HG03280 (cell line): ENCODE measurements around the gene KRTAP13-3.

Experiments used
- ATAC-seq: cut with Tn5 transposase; IDR thresholded peaks from one replicate; pipeline ENCODE4 v1.9.1; 2021; ENCODE audit warnings: mild to moderate bottlenecking, moderate library complexity; ENCODE audit not compliant: unreplicated experiment

KRTAP13-3 gene, protein sequence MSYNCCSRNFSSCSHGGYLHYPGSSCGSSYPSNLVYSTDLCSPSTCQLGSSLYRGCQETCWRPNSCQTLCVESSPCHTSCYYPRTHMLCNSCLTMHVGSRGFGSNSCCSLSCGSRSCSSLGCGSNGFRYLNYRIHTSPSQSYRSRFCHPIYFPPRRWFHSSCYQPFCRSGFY

DNA sequence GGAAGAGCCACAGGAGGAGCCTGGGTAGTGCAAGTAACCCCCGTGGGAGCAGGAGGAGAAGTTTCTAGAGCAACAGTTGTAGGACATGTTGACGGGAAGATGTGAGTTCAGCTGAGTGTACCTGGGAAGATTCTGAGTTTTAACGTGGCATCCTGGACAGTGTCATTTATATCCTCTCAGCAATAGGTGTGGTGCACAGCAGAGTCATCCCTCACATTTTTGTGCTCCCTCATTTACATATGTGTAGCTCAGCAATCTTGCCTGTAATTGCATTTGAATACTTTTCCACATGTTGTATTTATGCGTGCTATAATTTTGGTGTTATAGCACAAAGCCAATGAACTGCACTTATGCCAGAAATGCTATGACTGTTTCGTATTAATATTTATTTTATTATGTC lies at the start of gene KRTAP13-3:
Gene KRTAP13-3 (minus strand): TSS at position 101 of the 400 bp plus-strand sequence. CDS start 14 bp downstream, at position 87.
- no peak for ATAC-seq

DNA sequence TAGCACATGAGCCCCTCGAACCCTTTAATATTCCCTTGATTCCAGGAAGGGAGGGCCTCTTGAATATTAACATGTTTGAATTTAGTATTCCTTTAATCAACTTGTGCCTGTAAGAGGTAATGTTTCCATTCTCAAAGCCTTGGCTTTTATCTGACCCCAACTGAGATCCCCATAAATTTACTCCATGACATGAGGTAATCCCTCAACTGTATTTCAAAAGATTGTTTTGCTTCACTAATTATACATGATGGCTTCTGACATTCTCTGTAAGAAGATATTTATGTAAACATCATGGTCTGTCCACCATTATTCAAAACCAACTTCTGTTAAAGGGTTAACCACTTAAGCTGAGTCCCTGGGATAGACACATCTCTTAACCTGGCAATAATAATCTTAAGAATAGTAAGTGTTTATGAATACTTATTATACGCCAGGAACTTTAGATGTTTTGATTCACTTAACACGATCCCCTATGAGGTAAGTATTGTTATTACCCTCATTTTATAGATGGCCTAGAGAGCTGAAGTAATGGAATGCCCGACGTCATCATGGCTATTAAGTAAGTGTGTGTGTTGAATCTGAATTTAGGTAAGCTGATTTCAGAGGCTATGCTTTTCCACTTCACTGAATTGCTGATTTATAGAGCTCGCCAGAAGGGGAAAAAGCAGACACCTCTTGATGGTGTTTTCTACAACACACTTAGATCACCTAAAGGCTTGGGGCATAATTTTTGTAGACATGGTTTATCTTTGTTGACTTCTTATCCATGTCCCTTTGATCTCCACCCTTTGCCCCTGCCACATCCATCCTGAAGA lies 43.4 kb upstream of the KRTAP13-3 start:
- no peak for ATAC-seq

DNA sequence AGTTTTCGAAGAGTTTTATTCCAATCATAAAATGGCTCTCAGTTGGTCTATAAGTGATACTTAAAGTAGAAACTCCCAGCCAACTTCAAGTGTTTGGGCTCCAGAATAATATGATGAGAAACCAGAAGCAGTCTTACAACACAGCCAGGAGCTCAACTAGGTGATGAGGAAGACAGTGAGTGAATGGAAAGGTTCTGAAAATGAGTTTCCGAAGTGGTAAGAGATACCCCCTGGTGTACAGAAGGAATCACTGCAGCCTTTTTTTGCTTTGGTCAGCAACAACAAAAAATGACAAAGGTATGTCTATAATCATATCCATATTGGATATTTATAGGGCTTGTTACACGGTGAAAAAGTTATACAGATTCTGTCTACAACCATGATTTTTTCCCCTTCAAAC lies 38.0 kb upstream of the KRTAP13-3 start:
- no peak for ATAC-seq

DNA sequence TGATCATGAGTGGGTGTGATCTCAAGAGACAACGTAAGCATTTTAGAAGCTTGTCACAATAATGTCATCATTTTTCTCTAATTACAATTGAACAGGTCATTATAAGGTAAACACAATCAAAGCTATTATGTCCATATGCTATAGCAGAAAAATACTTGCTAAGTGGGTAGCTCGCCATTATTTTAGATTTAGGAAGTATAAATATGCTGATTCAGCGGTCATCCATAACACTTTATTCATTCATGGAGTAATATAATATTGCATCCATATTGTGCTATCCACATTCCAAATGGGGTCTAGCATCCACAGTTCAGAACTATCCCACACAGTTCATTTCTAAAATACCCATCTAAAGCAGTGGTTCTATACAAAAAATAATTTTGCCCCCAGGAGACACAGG lies 22.8 kb upstream of the KRTAP13-3 start:
- no peak for ATAC-seq

DNA sequence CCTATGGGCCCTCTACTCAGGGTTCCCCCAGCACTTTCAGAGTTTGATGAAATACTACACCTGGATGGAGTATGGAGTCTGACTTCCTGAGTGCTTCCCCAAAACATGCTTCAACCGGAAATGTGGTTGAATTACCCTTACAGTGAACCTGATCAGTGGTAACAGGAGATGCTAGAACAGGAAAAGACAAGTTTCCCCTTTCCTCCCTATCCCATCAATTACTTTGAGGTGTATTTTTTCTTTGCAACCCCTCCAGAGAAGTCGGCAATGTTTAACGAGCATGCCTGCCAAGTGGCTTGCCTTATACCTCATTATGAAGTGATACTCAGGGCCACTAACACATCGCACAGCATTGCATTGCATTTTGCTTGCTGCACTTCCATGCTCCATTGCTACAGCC lies 21.3 kb upstream of the KRTAP13-3 start:
- ATAC-seq = no peak

DNA sequence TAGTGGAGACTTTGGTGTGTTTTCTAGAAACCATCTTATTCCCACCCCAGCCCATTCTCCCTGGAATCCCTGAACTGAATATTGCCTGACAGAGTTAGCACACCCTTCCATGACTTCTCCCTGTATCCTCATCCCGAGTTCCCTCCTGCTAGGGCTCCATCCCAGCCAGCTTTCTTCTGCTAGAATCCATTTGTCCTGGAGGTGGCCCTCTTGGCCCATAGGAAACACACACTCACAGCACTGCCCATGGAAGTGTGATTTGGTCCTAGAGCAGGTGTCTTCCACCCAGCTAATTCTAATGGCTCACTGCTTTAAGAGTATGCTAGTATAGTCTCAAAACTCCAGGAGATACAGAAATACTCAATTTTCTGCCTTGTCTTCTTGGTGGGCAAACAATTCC lies 18.5 kb upstream of the KRTAP13-3 start:
- ATAC-seq = no peak

DNA sequence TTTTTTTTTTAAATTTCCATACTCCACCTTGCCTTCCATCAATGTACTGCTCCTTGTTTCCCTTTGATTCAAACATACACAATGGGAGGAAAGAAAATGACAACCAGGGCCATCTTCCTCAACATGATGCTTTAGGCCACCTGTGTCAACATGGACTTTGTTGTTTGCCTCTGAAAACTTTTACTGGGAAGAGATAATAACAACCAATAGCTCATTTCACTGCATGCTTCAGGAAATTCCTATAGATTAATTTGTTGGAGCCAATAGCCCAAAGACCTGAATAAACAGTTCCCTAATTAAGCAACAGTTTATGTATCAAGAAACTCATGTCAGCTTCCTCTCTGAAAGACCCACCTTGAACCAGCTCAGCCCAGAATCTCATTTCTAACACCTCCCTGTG lies 17.5 kb upstream of the KRTAP13-3 start:
- no peak for ATAC-seq

DNA sequence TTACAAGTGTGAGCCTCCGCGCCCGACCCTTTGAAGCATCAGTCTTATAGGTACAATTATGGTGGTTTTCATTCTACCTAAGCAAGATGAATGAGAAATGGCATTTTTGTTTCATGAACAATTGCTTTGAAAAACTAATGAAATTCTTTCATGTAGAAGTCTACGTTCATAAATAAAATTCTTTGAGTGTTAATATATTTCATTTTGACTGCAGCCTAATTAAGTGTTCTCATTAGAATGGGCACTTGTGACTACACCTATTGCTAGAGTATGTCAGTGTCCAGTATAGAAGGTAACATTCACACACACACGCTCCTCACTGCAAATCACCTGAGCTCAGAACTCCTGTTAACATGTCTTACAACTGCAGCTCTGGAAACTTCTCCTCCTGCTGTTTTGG lies 14.2 kb upstream of the KRTAP13-3 start, which contains the start of gene KRTAP15-1:
Gene KRTAP15-1 (plus strand): TSS at position 301 of the 400 bp plus-strand sequence. CDS start 53 bp downstream, at position 354.
- ATAC-seq = no peak

DNA sequence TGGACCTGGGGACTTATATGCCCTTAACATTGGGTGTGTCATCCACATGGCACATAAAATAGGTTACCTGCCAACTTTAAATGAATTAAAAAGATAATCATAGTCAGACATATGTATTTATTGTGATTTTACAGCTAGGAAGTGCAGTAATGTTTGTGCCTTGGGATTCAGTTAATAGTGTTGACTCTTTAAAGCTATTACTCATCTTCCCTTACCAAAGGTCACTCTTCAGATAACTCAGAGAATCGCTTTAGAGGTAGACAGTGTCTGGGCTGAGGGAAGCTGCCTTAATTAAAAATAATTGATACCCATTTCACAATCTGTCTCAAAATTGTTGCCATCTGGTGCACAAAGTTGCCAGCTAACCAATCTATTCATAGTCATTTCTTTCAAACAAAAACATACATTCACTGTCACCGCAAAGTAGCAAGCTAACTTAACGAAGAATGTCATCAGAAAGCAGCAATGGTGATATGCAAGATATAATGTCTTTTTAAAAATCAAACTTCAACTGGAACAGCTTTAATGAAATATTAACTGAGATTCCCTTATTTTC lies 11.4 kb upstream of the KRTAP13-3 start:
- ATAC-seq = no peak

DNA sequence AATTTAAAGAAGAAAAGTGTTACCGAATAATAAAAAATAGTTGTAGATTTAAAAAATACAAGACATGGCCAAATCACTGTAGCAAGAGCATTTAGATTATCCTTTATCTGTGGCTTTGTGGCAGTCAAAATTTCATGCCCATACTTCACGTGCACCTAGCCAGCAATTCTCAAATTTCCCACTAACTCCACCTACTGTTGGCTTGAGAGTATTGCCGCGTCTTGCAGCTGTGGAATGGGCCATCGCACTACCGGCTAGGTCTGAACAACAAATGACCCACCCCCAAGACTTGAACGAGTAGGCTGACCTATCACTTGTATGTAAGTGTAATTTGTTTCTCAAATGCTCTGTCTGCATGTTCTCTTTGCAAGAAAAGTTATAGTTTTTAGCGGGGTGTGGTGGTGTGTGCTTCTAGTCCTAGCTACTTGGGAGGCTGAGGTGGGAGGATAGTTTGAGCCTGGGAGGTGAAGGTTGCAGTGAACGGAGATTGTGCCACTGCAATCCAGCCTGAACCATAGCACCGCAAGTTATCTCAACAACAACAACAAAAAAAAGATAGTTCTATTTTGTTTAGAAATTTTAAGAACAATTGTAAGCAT lies 8.4 kb upstream of the KRTAP13-3 start:
- ATAC-seq = no peak

DNA sequence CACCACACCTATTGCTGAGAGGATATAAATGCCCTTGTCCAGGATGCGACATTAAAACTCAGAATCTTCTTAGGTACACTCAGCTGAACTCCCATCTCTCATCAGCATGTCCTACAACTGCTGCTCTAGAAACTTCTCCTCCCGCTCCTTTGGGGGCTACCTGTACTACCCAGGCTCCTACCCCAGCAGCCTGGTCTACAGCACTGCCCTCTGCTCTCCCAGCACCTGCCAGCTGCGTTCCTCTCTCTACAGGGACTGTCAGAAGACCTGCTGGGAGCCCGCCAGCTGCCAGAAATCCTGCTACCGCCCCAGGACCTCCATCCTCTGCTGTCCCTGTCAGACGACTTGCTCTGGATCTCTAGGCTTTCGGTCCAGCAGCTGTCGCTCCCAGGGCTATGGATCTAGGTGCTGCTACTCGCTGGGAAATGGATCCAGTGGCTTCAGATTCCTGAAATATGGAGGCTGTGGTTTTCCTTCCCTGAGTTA lies 4.5 kb upstream of the KRTAP13-3 start, which contains the start of gene KRTAP13-4:
Gene KRTAP13-4 (plus strand): TSS at position 51 of the 486 bp plus-strand sequence. CDS start 56 bp downstream, at position 107.
- no peak for ATAC-seq

DNA sequence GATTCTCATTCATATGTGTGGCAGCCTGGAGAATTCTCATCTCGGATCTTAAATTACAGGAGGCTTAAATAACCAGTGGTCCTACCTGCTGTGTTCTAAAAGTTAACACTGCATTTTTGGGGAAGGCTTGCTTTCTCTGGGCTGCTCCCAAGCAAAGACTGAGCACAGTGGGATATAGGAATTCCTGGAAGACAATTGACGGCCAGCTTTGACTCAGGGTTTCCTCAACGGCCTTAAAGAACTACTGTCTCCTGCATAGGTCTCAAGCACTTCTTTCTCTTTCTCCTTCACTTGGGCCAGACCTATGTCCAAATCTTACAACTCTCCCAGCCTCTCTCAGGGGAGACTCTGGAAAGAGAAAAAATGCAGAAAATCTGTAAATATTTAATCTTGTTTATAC lies 1.0 kb upstream of the KRTAP13-3 start:
- no peak for ATAC-seq

DNA sequence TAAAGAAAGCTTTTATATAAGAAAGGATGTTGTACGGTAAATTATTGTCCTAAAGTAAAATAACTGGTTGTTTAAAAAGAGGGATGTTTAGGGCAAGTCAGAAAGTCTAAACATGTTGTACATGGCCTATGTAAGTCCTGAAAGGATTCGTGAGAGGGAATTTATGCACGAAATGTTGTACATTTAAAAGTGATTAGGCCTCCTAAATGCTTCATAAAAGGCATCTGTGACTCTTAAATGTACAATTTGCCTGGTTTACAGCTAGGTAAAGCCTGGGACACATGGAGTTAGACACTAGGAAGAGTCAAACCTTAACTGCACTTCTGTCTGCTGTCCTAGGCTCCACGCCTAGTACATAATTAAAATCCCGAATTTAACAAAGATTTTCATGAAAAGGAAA lies 9.7 kb downstream of the KRTAP13-3 start:
- no peak for ATAC-seq

DNA sequence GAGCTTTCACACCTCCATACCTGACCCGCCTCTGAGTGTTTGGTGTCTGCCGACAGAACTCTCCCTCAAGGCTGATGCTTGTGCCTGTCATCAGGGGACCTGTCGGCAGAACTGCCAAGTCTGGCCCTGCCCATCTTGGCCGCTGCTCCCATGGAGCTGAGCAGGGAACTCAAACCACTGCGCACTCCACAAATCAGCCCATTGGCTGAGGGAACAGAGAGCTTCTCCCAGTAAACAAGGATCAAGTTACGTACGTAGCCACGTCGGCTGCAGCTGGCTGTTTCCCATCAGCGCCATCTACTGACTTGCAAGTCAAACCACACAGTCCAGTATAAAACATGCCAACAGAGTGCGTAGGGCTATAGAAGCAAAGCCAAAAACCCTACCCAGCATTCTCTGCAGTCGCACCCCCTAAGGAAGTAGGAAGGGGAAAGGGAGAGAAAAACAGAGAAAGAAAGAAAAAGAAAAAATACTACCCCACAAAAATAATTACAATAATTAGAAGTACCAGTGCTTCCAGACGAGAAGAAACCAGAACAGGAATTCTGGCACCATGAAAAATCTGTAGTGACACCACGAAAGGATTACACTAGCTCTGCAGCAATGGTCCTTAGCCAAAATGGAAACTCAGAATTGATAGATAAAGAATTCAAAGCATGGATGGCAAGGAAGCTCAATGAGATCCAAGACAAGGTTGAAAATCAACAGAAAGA lies 16.8 kb downstream of the KRTAP13-3 start:
- ATAC-seq = no peak

DNA sequence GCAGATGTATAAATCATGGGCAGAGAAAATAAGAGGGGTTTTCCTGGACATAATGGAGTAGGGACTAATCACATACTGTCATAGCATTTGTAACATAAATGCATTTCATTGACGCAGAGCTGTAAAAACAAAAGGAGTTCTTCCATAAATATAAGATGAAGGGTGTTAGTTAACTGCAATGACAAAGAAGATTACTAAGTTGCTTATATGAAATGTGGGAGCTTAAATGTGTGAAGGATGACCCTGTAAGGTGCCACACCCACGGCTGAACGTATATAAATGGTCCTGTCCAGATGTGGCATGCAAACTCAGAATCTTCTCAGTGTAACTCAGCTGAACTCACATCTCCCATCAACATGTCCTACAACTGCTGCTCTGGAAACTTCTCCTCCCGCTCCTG lies 30.0 kb downstream of the KRTAP13-3 start, which contains the start of gene KRTAP13-1:
Gene KRTAP13-1 (plus strand): TSS at position 301 of the 400 bp plus-strand sequence. CDS start 56 bp downstream, at position 357.
- no peak for ATAC-seq

DNA sequence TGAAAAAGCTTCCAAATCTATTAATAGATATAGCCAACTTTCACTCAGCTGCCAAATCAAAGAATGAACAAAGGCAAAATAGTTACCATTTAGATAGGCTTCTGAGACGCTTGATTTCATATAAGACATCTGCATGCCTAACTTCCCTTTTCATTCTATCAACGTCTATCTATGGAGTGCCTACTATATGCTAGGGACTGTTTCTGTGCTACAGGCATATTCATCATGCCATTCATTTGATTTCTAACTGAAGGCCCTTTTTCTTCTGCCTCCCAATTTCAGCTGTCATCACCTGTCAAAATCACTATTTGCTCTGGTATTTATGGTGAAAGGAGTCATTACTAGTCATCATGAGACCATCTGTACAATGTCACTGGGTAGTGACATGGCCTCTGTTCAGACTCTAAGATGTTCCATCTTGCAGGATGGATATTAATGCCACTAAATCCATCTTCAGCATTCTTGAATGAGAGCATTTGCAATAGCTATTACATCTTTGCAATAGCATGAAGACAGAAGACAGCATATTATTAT lies 34.2 kb downstream of the KRTAP13-3 start:
- no peak for ATAC-seq

DNA sequence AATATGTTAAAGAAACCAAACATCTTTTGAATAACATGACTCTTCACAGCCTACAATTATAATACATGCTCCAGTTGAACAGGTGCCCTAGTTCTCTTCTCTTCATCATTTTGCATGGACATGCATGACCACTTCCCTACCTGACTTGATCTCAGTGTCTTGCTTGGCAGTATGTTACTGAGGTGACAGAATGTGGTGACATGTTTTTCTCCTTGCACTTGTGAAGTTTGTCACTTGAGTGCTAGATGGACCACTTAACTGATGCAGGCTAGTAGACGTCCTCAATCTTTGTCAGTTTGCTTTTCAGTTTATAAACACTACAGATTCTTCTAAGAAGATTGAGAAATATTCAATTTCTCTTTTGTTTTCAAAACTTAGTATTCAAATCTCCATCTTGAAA lies 43.5 kb downstream of the KRTAP13-3 start:
- no peak for ATAC-seq
